GM23338 (cell line): ENCODE measurements around the gene RPN1.

ENCODE experiments used
- CREB1 ChIP-seq: fragments of 250-450 bp; sonication (Bioruptor Pico); IDR thresholded peaks from 2 replicates; pipeline ENCODE4 v1.5.0; 2020; ENCODE audit warnings: low read depth, mild to moderate bottlenecking, moderate library complexity
- CTCF ChIP-seq, 2 experiments: fragments of 200-600 bp in 1 of 2; sonication (generic) in 1 of 2; conservative IDR thresholded peaks; 2 replicates each; pipeline versions ENCODE4 v1.5.1 to v1.6.1; 2016 to 2017; ENCODE audit warnings: antibody characterized with exemption in 2 of 2, low read depth in 2 of 2, mild to moderate bottlenecking in 2 of 2, moderate library complexity in 1 of 2
- ETS1 ChIP-seq: IDR thresholded peaks from 2 replicates; pipeline ENCODE4 v1.6.1; 2016; ENCODE audit warnings: antibody characterized with exemption
- EZH2 ChIP-seq: fragments of 200-600 bp; sonication (generic); IDR thresholded peaks from one replicate; pipeline ENCODE4 v1.8.0; 2017; ENCODE audit warnings: antibody characterized with exemption, mild to moderate bottlenecking, low read depth; ENCODE audit not compliant: unreplicated experiment
- EZH2phosphoT487 ChIP-seq: fragments of 200-600 bp; sonication (generic); IDR thresholded peaks from one replicate; pipeline ENCODE4 v1.8.1; 2018; ENCODE audit warnings: antibody characterized with exemption; ENCODE audit not compliant: unreplicated experiment
- JUNB ChIP-seq: IDR thresholded peaks from one replicate; pipeline ENCODE4 v1.6.1; 2016; ENCODE audit warnings: antibody characterized with exemption; ENCODE audit not compliant: unreplicated experiment
- POLR2AphosphoS5 ChIP-seq: IDR thresholded peaks from 2 replicates; pipeline ENCODE4 v1.6.1; 2016; ENCODE audit warnings: antibody characterized with exemption, low read depth
- STAT1 ChIP-seq: IDR thresholded peaks from one replicate; pipeline ENCODE4 v1.6.1; 2016; ENCODE audit warnings: antibody characterized with exemption; ENCODE audit not compliant: unreplicated experiment
- TF ChIP-seq, protein P1 (sequence below): IDR thresholded peaks from one replicate; pipeline ENCODE4 v1.6.1; 2018; ENCODE audit warnings: antibody characterized with exemption; ENCODE audit not compliant: unreplicated experiment

DNA sequence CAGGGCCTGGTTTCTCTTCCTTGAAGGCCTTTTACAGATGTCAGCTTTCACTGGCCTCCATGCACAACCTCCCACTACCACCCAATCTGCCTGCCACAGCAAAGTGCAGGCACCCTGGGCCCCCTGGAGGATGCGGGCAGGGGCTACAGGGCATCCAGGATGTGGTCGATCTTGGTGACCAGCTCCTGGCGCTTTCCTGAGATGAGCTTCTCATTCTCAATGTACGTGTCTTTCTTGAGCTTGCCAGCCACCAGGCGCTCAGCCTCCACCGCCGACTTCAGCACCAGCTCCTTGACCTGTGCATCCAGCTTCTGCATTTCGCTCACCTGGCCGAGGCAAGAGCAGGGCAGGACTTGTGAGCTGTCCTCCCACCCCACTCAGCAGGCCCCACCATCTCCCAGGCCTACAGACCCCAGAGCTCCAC, 30.3 kb downstream of the RPN1 start:
- TF ChIP-seq CTCF (conservative IDR thresholded peaks at IDR 0.05; ENCODE audit: low read depth in 2 of 2) (peak; percentile 13 to 16; a peak in 2 of 4 replicates), CREB1 (CRISPR knock-in tag) (no peak), EZH2phosphoT487 (no peak), ETS1 (no peak), POLR2AphosphoS5 (no peak), EZH2 (no peak), JUNB (no peak), STAT1 (no peak)
- TF ChIP-seq, protein P1, sequence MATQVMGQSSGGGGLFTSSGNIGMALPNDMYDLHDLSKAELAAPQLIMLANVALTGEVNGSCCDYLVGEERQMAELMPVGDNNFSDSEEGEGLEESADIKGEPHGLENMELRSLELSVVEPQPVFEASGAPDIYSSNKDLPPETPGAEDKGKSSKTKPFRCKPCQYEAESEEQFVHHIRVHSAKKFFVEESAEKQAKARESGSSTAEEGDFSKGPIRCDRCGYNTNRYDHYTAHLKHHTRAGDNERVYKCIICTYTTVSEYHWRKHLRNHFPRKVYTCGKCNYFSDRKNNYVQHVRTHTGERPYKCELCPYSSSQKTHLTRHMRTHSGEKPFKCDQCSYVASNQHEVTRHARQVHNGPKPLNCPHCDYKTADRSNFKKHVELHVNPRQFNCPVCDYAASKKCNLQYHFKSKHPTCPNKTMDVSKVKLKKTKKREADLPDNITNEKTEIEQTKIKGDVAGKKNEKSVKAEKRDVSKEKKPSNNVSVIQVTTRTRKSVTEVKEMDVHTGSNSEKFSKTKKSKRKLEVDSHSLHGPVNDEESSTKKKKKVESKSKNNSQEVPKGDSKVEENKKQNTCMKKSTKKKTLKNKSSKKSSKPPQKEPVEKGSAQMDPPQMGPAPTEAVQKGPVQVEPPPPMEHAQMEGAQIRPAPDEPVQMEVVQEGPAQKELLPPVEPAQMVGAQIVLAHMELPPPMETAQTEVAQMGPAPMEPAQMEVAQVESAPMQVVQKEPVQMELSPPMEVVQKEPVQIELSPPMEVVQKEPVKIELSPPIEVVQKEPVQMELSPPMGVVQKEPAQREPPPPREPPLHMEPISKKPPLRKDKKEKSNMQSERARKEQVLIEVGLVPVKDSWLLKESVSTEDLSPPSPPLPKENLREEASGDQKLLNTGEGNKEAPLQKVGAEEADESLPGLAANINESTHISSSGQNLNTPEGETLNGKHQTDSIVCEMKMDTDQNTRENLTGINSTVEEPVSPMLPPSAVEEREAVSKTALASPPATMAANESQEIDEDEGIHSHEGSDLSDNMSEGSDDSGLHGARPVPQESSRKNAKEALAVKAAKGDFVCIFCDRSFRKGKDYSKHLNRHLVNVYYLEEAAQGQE: no peak
